Measurements from ENCODE around the gene PFN4. TPM values are rescaled to one million over a fixed set of nuclear protein-coding genes. Genes with fewer than 3 reads are reported as not detected.

Gene PFN4
- polyA plus RNA-seq, 1 of the 3 experiments (the other 2 are of a cell fraction): 0.61 TPM

DNA sequence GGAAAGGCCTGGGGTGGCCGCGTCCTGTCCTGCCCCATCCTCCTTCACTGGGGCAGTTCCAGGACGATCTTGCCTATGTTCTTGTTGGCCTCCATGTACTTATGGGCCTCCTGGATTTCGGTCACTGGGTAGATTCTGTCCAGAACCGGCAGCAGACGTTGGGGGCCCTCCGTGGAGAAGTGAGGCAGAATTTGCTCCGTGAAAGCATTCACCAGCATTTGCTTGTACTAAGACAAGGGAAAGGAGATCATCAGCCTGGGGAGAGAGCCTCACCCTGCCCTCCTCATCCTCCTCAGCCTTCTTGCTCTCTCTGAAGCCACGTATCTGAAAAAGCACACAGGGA, 45.6 kb downstream of the PFN4 start:
- CTCF ChIA-PET: interaction anchor here (1.2 to 5.6 kb wide), 4 partner anchors 17 to 305 kb away, joined by 3 to 34 read pairs (median 6); partner anchors contain the start of genes ATAD2B and FKBP1B
- peak overlapping the region; percentile 82 for H3K4me3 ChIP-seq (ENCODE audit: low read depth in 2 of 2, low read length in 1 of 2)
- TF ChIP-seq FOSL2 (IDR thresholded peaks at IDR 0.05; ENCODE audit: borderline replicate concordance, low read depth) (no peak), MXI1 (IDR thresholded peaks at IDR 0.05; ENCODE audit: low read depth, low read length) (no peak), TCF12 (IDR thresholded peaks at IDR 0.05) (no peak), SIN3A (IDR thresholded peaks at IDR 0.05; ENCODE audit: borderline replicate concordance, low read depth, low read length) (no peak), FOXM1 (IDR thresholded peaks at IDR 0.05; ENCODE audit: low read depth) (no peak), JUND (IDR thresholded peaks at IDR 0.05) (no peak), CHD2 (IDR thresholded peaks at IDR 0.05; ENCODE audit: low read length, partially characterized antibody) (no peak), MEF2A (IDR thresholded peaks at IDR 0.05; ENCODE audit: borderline replicate concordance, low read depth) (no peak)
- TF ChIP-seq, protein P1, sequence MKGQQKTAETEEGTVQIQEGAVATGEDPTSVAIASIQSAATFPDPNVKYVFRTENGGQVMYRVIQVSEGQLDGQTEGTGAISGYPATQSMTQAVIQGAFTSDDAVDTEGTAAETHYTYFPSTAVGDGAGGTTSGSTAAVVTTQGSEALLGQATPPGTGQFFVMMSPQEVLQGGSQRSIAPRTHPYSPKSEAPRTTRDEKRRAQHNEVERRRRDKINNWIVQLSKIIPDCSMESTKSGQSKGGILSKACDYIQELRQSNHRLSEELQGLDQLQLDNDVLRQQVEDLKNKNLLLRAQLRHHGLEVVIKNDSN (IDR thresholded peaks at IDR 0.05; ENCODE audit: borderline replicate concordance, low read depth): no peak
- TF ChIP-seq, protein P2, sequence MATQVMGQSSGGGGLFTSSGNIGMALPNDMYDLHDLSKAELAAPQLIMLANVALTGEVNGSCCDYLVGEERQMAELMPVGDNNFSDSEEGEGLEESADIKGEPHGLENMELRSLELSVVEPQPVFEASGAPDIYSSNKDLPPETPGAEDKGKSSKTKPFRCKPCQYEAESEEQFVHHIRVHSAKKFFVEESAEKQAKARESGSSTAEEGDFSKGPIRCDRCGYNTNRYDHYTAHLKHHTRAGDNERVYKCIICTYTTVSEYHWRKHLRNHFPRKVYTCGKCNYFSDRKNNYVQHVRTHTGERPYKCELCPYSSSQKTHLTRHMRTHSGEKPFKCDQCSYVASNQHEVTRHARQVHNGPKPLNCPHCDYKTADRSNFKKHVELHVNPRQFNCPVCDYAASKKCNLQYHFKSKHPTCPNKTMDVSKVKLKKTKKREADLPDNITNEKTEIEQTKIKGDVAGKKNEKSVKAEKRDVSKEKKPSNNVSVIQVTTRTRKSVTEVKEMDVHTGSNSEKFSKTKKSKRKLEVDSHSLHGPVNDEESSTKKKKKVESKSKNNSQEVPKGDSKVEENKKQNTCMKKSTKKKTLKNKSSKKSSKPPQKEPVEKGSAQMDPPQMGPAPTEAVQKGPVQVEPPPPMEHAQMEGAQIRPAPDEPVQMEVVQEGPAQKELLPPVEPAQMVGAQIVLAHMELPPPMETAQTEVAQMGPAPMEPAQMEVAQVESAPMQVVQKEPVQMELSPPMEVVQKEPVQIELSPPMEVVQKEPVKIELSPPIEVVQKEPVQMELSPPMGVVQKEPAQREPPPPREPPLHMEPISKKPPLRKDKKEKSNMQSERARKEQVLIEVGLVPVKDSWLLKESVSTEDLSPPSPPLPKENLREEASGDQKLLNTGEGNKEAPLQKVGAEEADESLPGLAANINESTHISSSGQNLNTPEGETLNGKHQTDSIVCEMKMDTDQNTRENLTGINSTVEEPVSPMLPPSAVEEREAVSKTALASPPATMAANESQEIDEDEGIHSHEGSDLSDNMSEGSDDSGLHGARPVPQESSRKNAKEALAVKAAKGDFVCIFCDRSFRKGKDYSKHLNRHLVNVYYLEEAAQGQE (IDR thresholded peaks at IDR 0.05; ENCODE audit: low read depth, low read length): no peak
- TF ChIP-seq, protein P3, sequence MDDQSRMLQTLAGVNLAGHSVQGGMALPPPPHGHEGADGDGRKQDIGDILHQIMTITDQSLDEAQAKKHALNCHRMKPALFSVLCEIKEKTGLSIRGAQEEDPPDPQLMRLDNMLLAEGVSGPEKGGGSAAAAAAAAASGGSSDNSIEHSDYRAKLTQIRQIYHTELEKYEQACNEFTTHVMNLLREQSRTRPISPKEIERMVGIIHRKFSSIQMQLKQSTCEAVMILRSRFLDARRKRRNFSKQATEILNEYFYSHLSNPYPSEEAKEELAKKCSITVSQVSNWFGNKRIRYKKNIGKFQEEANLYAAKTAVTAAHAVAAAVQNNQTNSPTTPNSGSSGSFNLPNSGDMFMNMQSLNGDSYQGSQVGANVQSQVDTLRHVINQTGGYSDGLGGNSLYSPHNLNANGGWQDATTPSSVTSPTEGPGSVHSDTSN (IDR thresholded peaks at IDR 0.05): no peak
- H3K9ac ChIP-seq: peak overlapping the region; percentile 76
- H3K4me2 ChIP-seq: peak overlapping the region; percentile 85
- no peaks in the 10 kb centered on the region for H3K9me2 ChIP-seq
- H3K4me1 ChIP-seq (ENCODE audit: control insufficient read depth in 1 of 2, insufficient read depth in 2 of 2, low read depth in 1 of 2, low read length in 1 of 2): peaks cover 7% of the 10 kb centered on the region in 2 experiments; a peak in 2 of 4 replicates
- H3K27me3 ChIP-seq (ENCODE audit: insufficient read depth): no peaks in the 10 kb centered on the region
- POLR2A ChIA-PET: interaction anchor here (1.6 to 2.0 kb wide), 3 partner anchors 30 to 151 kb away, joined by 5 to 25 read pairs (median 16); partner anchors contain the start of genes ATAD2B, UBXN2A and WDCP
- DNase-seq: no peak
- peaks cover 30% of the 10 kb centered on the region for H3F3A ChIP-seq (replicated peaks; ENCODE audit: insufficient read depth)
- H3K36me3 ChIP-seq (replicated peaks in 1 of 2; ENCODE audit: control insufficient read depth in 1 of 2, insufficient read depth in 2 of 2, low read length in 1 of 2): peaks cover 40 to 45% of the 10 kb centered on the region in 2 experiments
- no peaks in the 10 kb centered on the region for H4K20me1 ChIP-seq (ENCODE audit: insufficient read depth)
- peak overlapping the region; percentile 3 to 19; a peak in 3 of 4 replicates for H3K27ac ChIP-seq (ENCODE audit: low read depth in 2 of 2, low read length in 1 of 2)
- H3K9me3 ChIP-seq: no peaks in the 10 kb centered on the region
- 0 out of 2 replicates have a peak overlapping the region, but pooled peaks have one; percentile 4 for H2AFZ ChIP-seq (ENCODE audit: low read depth)
- peaks cover 38% of the 10 kb centered on the region for H3K79me2 ChIP-seq (ENCODE audit: insufficient read depth)
- 49% methylated on average over 9 of the region's 9 CpGs for WGBS (ENCODE audit: low lambda C conversion rate)

Data from SK-N-SH (cell line).